Suprapubic skin (tissue), 3 donors: ENCODE results near the gene PEAK3.

Experiments used
- POLR2A ChIP-seq, 2 donors: fragments of 450-650 bp; IDR thresholded peaks; one replicate each; pipeline ENCODE4 v1.6.1; 2017; ENCODE audit warnings: antibody characterized with exemption in 2 of 2, mild to moderate bottlenecking in 2 of 2, moderate library complexity in 2 of 2
- TF ChIP-seq, protein P1 (sequence below), 2 donors: fragments of 200-600 bp in 1 of 2; fragments of 450-650 bp in 1 of 2; sonication (generic) in 1 of 2; IDR thresholded peaks; one replicate each; pipeline ENCODE4 v1.5.1; 2016 to 2019; ENCODE audit warnings: antibody characterized with exemption in 2 of 2, mild to moderate bottlenecking in 1 of 2, moderate library complexity in 1 of 2

DNA sequence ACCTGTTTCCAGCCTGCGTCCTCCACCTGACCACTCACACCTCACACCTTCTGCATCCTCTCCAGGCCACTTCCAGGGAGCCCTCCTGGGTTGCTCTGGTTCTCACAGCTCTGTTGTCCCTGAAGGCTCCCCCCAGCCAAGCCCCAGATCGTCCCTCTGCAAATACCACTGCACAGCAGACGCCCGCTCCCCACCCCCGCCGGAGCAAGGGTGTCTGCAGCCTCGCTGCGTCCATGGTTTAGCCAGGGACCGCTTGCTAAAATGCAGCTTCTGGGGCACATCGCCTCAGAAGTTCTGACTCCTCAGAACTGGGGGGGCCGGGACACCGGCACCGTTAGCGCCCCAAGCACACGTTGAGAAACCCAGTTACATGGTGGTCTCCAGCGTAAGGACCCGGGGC, 25.0 kb upstream of the PEAK3 start:
- TF ChIP-seq, protein P1, sequence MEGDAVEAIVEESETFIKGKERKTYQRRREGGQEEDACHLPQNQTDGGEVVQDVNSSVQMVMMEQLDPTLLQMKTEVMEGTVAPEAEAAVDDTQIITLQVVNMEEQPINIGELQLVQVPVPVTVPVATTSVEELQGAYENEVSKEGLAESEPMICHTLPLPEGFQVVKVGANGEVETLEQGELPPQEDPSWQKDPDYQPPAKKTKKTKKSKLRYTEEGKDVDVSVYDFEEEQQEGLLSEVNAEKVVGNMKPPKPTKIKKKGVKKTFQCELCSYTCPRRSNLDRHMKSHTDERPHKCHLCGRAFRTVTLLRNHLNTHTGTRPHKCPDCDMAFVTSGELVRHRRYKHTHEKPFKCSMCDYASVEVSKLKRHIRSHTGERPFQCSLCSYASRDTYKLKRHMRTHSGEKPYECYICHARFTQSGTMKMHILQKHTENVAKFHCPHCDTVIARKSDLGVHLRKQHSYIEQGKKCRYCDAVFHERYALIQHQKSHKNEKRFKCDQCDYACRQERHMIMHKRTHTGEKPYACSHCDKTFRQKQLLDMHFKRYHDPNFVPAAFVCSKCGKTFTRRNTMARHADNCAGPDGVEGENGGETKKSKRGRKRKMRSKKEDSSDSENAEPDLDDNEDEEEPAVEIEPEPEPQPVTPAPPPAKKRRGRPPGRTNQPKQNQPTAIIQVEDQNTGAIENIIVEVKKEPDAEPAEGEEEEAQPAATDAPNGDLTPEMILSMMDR (IDR thresholded peaks at IDR 0.05) = no peak
- no peak for TF ChIP-seq POLR2A (IDR thresholded peaks at IDR 0.05)
